HG02970 (cell line): ENCODE measurements around the gene TNXB.

Experiments
- ATAC-seq: cut with Tn5 transposase; IDR thresholded peaks from one replicate; pipeline ENCODE4 v1.9.1; 2021; ENCODE audit warnings: mild to moderate bottlenecking, moderate library complexity, moderate number of reproducible peaks; ENCODE audit not compliant: unreplicated experiment, low FRiP score

The TNXB gene

DNA sequence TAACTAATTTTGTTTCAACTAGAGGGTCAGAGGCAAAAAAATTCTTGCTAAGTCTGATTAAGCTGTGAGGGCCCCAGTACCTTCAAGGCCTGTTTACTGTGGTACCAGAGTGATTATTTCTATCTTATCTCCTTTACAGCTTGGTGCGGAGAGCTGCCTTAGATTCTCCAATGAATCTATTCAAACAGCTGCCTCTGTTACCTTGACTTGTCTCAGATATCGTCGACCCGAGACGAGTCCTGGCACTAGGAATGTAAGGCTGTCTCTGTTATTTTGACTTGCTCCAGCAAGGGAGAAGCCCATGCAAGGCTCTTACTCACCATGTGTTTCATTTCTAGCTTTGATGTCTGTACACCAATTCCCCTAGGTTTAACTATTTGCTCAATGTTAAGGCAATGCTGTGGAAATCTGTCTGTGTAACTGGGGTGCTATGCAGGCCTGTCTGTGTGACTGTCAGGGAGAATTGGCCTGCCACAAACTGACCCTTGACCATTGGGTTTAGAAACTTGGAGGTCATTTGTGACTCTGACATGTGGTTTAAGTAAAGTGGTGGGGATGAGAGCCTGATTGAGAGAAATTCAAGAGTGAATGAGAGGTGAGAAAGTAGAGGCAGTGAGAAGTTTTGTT lies 31.4 kb upstream of the TNXB start:
- no peak for ATAC-seq

DNA sequence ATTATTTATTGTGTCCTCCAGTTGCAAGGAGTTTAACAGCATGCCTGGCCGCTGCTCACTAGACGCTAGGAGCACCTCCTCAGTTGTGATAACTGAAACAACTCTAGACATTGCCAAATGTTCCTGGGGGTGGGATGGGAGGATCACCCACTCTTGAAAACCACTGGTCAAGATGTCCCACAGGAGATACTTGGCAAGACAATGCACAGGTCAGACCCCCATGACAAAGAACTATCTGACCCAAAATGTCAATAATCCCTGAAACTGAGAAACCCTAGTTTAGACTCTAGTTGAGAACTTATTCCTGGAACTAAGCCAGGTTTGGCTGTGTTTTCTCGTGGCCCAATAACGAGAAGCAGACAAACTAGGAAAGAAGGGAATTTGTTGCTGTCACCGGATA lies 30.5 kb upstream of the TNXB start:
- no peak for ATAC-seq

DNA sequence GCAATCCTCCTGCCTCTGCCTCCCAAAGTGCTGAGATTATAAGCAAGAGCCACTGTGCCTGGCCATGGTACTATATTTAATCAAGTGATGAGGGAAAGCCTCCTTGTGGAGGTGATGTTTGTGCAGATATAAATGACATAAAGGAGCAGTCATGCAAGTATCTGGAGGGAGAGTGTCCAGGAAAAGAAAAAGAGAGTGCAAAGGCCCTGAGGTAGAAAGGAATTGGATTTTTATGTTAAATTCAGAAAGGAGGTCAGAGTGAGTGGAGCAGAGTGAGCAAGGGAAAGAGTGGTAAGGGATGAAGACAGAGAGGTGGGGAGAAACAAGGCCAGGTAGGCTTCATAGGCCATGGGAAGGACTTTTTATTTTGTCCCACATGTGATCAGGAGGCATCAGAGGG lies 28.3 kb upstream of the TNXB start:
- ATAC-seq, result no peak

DNA sequence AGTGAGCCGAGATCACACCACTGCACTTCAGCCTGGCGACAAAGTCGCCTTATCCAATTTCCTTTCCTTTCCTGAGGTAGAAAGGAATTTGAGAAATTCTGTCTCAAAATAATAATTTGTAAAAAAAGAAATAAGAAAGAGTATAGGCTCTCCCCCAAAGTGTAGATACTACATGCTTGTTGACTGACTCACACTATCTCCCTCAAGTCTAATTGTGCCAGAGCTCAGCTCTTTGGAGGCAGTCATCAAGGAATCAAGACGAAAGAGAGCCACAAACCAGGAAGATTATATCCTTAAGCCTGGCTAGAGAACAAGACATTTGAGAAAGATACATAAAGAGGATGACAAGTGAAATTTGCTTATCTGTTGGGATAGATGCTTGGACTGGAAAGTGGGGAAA lies 24.6 kb upstream of the TNXB start:
- ATAC-seq, result no peak

DNA sequence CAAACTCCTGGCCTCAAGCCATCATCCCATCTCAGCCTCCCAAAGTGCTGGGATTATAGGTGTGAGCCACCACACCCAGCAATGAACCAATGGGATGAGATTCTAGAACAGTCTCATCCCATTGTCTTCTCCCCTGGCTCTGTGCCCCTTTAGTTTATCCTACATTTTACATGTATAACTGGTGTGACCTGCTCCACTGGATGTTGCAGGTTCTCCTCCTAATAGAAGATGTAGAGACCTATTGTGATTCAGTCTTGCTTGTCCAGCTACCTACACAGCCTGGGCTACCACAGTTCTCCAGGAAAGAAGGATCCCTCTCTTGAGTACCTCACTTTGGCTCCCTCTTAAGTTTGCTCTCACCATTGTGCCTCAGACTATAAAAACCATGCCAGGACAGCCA lies 23.0 kb upstream of the TNXB start:
- ATAC-seq, result no peak

DNA sequence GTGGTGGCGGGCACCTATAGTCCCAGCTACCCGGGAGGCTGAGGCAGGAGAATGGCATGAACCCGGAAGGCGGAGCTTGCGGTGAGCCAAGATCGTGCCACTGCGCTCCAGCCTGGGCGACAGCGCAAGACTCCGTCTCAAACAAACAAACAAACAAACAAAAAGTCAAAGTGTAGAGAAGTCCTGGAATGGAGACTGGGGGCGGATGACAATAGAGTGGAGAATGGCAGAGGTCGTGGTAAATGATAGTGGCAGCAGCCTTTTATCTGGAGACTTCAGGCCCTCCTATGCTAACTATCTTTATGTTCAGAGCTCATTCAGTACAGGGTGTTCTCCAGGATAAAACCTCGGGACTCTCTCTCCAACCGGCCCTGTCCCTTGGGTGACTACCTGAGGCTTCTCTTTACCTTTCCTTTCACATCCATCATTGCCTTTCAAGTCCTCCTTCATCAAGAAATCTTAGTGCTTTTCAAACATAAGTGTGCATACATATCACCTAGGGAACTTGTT lies 22.4 kb upstream of the TNXB start:
- ATAC-seq, result no peak

DNA sequence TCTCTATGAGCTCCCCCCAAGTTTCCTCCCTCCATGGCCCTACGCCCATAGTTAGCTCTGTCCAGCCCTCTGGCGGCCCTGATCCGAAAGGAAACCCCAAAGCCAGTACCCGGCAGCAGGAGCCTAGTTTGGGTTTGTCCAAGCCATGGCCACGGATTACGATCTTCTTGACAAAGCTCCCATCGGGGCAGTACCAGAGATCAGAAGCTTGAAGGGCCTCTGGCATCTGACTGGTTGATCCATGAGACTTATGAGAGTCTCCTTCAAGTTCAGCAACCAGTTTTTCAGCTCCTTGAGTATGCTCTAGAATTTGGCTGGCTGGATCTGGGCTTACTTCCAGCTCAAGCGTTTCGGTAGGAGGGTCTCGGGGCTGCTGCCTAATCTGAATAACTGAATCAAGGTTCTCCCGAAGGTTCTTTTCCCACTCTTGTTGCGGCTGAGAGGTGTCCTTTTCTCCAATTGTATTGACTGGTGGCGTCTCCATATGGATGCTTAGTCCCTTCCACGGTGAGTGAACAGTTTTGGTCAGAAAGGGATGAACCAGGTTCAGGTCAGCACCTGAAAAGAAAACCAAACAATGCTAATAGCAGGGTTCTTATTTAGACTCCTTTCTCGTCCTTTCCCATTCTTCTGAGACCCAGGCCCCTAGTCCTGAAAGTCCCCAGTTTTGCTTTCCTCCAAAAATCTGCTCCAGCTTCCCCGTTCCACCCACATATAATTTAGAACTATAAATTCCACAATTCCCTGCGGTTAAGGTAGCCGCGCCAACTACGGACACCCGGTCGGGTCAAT lies 20.4 kb upstream of the TNXB start:
- no peak for ATAC-seq

DNA sequence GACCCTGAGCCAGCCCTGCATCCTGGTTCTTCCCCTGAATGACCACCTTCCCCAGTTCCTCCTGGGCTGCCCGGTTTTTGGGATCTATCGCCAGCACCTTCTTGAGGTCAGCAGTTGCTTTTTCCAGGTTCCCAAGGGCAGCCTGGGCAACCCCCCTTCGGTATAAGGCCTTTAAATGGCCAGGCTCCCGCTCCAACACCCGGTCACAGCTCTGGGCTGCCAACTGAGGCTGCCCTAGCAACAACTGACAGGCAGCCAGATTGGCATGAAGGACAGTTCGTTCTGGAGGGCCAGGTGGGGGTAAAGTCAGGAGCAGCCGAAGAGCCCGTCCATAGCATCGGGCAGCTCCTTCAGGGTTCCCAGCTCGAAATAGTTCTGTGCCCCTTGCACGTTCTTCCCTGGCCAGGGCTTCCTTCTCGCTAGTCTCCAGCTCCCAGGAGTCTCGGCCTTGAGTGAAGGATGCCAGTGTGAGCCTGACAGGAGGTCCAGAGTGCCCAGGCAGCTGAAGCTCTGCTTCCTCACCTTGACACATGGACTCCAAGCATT lies 19.7 kb upstream of the TNXB start:
- no peak for ATAC-seq

DNA sequence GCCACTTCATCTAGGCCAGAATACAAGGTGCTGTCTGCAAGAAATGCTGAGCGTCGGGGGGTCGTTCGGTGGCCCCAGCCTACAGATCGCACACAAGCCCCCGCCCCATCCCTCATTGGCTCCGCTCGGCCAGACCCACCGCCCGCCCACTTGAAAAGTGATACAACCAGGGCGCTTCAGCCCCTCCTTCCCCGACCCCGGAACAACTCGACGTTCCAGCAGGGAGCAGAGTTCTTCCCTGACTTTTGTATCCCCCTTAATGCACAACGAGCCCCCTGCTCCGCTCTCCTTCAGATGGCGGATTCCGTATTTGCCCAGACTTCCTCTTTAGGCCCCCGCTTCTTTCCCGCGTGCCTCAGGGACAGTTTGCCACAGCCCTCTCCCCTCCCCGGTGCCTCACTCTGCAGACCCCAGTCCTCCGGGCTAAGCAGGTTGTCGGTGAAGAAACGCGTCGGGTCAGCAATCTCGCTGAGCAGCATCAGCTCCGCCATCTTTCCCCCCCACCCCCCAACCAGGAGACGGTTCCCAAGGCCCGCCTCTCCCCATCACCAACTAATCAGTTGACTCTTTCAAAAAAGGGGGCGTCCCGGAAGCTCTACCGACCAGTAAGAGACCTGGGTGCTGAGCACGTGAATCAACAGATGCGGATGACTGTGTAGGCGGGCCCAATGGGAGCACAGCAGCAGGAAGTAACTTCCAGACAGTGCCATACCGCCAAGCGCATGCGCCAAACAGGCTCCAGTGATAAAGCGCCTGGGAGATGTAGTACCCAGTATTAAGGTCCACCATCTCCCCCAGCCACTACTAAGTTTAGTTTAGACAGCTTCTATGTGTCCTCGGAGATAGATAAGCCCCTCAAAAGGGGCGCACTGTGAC lies 18.8 kb upstream of the TNXB start, which contains the start of gene ATF6B:
TSS of gene ATF6B (minus strand) at position 530 of the 876 bp plus-strand sequence. CDS start at position 491, 39 bp downstream.
- peak; percentile 80 for ATAC-seq

DNA sequence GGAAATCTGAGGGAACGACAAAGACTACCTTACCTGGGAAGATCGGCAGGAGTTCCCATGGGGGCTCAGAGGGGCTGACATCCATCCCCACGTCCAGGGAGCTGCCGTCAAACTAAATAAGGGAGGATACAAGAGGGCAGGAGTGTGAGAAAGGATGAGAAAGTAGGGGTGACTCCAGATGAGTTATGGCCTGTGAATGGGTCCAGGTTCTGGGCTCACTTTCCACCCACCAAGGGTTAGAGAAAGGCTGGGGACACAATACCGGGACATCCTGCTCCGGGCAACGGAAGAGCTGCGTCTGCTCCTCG lies 18.2 kb upstream of the TNXB start:
- no peak for ATAC-seq

DNA sequence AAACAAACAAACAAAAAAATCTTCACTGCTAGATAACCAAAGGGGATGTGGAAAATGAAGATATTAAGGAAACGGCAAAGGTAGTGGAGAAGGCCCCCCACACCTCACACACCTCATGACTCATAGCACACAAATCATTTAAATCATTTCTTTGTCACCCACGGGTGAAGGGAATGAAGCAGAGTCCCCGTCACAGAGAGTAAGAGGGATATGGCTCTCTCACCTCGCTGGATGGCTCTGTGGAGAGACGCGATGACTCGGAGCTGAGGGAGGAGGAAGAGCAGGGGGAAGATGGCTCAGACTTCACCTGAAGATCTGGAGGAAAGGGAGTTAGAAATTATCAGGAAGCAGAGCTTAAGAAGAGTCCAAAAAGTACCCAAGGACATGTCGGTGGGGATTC lies 17.7 kb upstream of the TNXB start:
- no peak for ATAC-seq

DNA sequence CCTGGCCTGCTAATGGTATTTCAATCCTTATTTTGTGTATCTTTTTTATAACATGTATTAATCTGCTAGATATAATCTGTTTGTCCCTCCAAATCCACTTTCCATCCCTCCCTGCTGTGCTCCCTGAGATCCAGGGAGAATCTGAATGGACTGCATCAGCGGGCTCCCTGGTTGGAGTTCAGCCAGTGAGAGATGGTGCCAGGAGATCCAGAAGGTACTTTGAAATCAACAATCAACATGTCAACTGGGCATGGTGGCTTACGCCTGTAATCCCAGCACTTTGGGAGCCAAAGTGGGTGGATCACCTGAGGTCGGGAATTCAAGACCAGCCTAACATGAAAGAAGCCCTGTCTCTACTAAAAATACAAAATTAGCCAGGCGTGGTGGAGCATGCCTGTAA lies 14.5 kb upstream of the TNXB start:
- ATAC-seq, result no peak

DNA sequence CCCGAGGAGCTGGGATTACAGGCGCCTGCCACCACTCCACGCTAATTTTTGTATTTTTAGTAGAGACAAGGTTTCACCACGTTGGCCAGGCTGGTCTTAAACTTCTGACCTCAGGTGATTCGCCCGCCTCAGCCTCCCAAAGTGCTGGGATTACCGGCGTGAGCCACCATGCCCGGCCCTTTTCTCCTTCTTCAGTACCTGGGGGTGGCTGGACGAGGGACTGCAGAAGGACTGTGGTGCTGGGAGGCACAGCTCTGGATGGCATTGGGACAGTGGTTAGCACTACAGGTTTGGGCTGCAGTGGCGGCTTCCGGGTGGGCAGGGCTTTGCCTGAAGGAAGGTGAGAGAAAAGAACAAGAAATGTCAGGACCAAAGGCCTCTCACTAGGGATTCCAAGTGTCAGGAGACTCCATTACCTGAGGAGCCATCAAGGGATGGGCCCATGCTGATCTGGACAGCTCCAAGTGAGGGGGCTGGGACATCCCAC lies 11.5 kb upstream of the TNXB start:
- no peak for ATAC-seq

DNA sequence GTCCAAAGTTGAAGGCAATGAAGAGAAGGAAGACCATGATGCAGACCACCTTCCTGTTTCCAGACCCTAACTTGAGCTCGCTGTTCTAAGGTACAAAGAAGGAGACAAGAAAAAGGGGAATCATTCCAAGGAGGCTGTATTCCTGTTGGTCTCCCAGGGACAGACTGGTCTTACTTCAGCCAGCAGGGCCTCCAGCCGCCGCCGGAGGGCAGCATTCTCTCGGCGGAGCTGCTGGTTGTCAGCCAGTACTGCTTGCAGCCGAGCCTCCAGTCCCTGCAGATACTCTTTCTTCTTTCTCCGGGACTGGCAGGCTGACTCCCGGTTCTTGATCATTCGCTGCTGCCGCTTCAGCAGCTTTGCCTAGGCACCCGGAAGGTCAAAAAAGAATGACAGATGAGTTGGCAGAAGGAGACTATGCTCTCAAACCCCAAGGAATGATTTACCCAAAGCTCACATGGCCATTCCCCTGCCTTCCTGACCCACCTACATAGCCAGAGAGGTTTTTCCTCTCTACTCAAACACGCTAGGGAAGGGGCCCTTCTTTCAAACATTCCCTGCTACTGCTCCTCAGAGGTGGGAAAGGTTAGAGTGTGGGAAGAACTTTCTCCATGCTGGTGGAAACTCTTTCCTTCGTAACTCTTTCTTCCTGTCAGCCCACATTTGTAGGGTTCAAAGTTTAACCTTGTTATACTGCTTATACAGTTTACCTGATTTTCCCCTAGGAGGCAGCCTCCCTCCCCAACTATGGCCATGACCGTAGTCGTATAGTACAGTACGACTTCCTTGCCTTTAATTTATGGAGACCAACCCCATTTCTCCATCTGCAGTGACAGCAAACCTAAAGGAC lies 9.9 kb upstream of the TNXB start:
- no peak for ATAC-seq

DNA sequence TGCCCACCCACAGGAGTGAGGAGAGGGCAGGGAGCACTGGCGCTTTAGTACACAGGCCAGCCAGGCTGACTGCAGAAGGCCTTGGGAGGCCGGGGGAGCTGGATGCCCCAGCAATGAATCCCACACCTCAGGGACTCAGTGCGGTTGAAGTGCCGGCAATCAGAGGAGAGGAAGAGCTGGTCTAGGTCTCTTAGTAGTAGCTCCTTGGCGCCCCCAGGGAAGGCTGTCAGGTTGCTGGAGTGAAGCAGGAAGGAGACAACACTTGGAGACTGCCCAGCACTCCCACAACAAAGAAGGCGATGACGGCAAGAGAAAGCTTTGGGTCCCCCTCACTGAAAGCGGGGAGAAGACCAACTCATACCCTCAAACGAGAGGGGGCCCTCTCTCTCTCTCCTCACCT lies 8.3 kb upstream of the TNXB start:
- no peak for ATAC-seq

DNA sequence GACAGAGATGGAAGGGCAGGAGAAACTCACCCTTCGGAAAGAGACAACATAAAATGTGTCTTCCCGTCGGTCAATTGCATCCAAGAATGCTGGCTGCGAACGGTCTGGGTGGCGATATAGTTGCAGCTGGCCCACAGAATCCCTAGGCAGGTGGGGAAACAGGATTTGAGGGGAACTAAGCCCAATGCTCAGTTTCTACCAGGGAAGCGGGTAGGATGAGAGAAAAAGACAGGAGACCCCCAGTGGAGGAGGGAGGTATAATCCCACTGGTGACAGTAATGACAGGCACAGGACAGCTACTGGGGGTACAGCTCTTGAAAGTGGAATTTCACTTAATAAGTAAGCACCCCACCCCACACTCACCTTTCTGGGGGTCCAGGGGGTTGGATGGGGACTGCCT lies 7.5 kb upstream of the TNXB start:
- no peak for ATAC-seq

DNA sequence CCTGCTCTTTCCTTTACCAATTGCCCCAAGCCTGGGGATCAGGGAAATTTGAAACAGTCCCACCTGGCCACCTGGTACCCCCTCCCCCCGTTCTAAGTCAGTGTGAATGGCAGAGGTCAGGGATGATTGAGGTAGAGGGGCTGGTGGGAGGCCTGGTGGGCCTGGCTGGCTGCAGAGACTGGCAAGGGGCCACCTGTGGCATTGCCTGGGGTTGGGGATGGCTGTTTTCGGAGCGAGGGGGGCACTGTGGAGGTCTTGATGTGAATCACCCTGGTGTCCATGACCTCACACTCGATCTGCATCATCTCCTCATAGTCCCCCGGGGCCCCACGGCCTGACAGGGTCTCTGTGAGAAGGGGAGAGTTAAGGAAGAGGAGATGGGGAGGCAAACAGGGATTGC lies 6.5 kb upstream of the TNXB start:
- no peak for ATAC-seq

DNA sequence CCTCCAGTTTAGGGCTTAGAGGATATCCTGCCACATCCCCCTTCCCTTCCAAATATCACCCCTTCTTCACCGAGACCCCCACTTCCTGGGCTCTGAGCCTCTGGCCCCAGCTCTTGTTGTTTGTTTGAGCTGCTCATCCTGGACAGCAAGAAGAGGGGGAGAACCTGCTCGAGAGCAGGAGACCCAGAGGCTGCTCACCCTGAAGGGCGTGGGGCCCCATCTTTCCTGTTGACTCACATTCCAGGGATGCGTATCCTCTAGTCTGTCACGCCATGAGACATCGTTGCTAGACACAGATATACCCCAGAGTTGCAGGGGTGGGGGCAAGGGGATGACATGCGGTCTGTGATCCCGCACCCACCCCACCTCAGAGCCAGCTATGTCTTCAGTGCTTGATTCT lies 5.7 kb upstream of the TNXB start:
- ATAC-seq, result no peak

DNA sequence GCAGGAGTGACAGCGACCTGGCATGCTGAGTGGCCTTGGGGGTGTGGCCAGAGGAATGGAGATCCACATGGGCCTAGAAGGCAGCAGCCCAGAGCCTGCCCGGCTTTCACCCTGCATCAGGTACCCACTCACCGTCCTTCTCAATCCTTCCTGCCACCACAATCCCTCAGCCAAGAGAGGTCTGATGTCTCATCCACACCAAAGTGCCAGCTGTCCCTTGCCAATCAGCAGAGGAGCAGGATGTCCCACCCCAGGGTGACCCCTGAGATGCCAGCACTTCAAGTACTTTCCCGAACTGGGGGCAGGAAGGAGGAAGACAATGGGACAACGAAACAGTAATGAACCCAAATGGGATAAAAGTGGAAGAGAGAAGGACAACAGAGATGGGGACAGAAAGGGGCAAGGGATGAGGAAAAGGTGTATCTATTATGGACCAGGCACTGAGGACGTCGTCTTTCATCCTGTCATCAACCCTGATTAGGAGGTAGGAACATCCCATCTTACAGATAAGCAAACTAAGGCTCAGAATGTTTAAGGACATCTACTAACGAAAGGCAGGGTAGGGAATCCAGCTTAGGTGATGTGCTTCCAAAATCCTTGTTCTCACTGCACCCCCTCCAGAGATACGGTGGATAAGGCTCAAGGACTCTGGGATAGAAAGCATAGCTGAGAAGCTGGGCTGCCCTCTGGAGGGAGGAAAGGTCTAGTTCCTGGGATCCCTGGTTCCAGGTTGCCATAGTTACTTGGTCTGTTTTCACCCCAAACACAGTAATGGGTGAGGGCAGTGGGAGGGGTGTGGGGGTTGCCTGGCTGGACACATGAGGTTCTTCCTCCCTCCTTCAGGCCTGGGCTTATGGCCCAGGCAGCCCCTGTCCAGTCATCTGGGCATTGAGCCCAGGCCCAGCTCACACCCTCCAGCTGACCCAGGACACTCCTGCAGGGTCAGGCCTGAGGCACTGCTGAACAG lies 4.5 kb upstream of the TNXB start:
- ATAC-seq, result no peak
